ENCODE data around the gene TMC7.

- no peak for TF ChIP-seq MAX (IDR thresholded peaks at IDR 0.05)
- no peak for TF ChIP-seq CTCF (IDR thresholded peaks at IDR 0.05; ENCODE audit: low read depth, low read length, missing input control)
- TF ChIP-seq ATF3 (IDR thresholded peaks at IDR 0.05), result no peak
- TF ChIP-seq RAD21 (IDR thresholded peaks at IDR 0.05), result no peak
- TF ChIP-seq EGR1 (IDR thresholded peaks at IDR 0.05; ENCODE audit: low read depth in 2 of 2), result no peak
- no peak for TF ChIP-seq JUND (IDR thresholded peaks at IDR 0.05)
- TF ChIP-seq YY1 (IDR thresholded peaks at IDR 0.05), result no peak
- TF ChIP-seq HNF4G (IDR thresholded peaks at IDR 0.05), result no peak
- no peak for TF ChIP-seq REST (IDR thresholded peaks at IDR 0.05)
- TF ChIP-seq ZBTB33 (IDR thresholded peaks at IDR 0.05), result no peak
Observed at GRCh38 chr16:18937390-18937789, 46.3 kb upstream of the TMC7 start.

All from liver (tissue), 3 donors.